GM10248 (cell line): Measurements from ENCODE around the gene UBE2L5.

ENCODE experiments used
- CTCF ChIA-PET: fragments of 300-600 bp; sonication (Branson Sonifier 250); formaldehyde crosslinking; extraction: SDS; loops from one replicate; lab custom pipeline; 2021; ENCODE audit warnings: antibody characterized with exemption; lab: Yijun Ruan, JAX
- POLR2A ChIA-PET: fragments of 350-650 bp; sonication (Branson Sonifier 250); formaldehyde crosslinking; extraction: SDS; loops from one replicate; lab custom pipeline; 2020; ENCODE audit warnings: antibody characterized with exemption; lab: Yijun Ruan, JAX
- DNase-seq: peaks from one replicate; pipeline ENCODE4 v3.0.0; 2012; ENCODE audit errors: extremely low spot score
- TF ChIP-seq, protein P1 (sequence below): IDR thresholded peaks from 2 replicates; pipeline ENCODE4 v1.5.1; 2012; ENCODE audit warnings: mild to moderate bottlenecking, low read depth; ENCODE audit errors: extremely low read depth, missing control alignments, control extremely low read depth

The UBE2L5 gene

DNA sequence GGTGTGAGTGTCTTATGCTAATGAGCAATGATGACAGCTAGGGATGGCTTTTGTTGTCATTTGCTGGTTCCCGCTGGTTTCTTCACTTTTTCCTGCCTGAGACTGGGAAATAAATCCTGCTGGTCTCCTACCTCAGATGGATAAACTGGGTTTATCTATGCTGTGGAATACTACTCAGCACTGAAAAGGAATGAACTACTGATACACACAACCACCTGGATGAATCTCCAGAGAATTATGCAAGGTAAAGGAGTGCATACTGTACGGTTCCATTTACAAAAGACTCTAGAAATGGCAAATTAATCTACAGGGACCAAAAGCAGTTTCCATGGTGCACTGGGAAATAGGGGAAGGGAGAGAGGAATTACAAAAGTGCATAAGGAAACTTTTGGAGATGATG is 41.2 kb upstream of the UBE2L5 start:
- POLR2A ChIA-PET: no interaction called here
- TF ChIP-seq, protein P1, sequence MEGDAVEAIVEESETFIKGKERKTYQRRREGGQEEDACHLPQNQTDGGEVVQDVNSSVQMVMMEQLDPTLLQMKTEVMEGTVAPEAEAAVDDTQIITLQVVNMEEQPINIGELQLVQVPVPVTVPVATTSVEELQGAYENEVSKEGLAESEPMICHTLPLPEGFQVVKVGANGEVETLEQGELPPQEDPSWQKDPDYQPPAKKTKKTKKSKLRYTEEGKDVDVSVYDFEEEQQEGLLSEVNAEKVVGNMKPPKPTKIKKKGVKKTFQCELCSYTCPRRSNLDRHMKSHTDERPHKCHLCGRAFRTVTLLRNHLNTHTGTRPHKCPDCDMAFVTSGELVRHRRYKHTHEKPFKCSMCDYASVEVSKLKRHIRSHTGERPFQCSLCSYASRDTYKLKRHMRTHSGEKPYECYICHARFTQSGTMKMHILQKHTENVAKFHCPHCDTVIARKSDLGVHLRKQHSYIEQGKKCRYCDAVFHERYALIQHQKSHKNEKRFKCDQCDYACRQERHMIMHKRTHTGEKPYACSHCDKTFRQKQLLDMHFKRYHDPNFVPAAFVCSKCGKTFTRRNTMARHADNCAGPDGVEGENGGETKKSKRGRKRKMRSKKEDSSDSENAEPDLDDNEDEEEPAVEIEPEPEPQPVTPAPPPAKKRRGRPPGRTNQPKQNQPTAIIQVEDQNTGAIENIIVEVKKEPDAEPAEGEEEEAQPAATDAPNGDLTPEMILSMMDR: no peak
- DNase-seq: no peak
- CTCF ChIA-PET: no interaction called here

DNA sequence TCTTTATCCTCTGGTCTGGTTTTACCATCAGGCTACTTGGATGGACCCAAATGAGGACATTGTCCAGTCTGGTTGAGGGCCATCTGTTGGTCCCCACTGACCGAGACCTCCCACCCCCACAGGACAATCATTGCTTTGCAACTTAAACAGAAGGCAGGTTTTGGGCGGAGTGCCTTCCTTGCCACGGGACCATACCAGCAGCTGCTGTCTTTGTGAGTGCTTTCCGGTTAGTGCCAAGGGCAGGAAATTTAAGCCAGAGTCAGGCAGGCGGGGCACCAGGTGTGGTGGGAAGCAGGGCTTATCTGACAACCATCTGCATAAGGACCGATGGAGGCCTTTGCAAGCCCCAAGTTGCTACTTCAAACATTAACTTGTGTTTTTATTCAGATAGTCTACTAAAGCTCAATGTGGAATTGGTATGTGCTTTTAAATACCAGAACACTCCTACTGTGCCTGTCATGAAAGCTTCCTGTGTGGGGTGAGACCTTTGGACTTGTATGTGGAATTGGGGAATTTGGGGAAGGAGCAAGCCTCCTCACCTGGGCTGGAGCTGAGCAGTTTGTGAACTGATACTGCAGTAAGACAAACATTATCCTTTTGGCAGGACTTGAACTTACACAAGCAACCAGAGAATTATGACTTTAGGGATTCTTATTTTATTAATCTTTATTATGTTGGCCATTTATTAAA is 39.3 kb upstream of the UBE2L5 start:
- TF ChIP-seq, protein P1: no peak
- no peak for DNase-seq
- POLR2A ChIA-PET: no interaction called here
- CTCF ChIA-PET: interaction anchor here (1.0 to 1.2 kb wide), 5 partner anchors 10 to 250 kb away, joined by 3 to 5 read pairs (median 3); no protein-coding TSS in a partner anchor

DNA sequence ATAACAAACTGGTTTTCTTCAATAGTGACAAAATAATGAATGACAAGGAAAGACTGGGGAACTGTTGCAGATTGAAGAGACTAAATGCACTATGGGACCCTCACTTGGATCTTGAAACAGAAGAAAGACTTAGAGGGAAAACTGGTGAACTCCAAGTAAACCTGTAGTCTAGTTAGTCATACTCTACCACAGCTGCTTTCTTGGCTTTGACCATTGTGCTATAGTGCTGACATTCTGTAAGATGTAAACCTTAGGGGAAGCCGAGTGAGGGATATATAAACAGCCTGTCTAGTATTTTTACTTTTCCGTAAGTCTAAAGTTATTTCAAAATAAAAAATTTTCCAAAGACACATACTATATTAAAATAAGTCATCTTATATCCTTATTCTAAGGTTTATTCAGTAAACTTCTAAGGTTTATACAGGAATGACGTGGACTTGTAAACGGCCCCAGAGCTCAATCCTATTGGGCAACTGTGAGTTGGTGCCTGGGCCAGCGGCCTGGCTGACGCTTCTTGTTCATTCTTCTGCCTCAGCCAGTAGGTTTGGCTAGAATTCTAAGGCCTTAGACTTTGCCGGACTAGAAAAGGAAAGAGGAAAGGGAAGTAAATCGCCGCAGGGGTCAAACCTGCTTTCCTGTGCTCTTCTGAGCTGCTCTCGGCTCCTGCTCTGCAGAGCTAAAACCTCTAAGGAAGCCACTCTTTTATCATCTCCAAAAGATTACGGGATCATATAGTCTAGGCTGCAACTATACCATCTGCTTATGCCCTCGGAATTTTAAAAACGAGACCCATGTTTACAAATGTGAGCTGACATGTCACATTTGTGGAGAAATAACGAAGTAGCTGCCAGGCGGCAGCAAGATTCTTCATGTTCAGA is 33.6 kb upstream of the UBE2L5 start:
- ChIA-PET CTCF (interaction anchor here (1.3 to 2.2 kb wide), 4 partner anchors 10 to 19 kb away, joined by 4 to 9 read pairs (median 6); no protein-coding TSS in a partner anchor), POLR2A (no interaction called here)
- no peak for DNase-seq
- TF ChIP-seq, protein P1: no peak

DNA sequence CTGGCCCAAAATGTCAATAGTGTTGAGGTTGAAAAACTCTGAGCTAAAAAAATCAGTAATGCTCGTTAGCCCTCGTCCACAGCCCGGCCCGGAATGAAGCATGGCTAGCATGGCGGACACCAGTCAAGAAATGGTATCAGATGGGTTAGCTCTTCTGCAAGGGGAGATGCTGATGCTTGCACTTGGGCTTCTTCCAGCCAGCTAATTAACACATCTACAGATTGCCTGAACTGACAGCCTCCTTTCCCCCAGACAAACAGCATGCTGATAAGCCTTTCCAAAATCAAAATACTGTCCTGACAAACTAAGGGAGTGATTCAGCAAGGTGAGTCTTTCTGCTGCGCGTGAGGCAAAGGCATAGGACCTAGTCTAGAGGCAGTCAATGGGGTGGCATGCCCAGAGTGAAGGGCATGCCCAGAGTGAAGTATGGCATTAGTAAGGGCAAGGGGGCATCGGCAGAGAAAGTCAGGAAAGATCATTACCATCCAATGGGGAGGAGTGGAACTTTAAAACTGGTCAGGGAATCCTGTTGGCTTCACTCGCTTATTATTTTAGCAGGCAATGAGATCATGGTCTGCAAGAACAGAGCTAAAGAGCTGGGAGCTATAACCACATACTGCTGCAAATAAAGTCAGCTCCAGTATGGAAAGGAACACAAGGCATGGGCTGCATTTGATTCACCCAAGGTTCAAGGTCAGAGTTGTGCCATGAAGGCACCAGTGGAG is 30.2 kb upstream of the UBE2L5 start:
- TF ChIP-seq, protein P1: no peak
- no peak for DNase-seq
- ChIA-PET POLR2A (no interaction called here), CTCF (interaction anchor here (0.9 to 5.6 kb wide), 5 partner anchors 13 to 81 kb away, joined by 3 to 25 read pairs (median 4); no protein-coding TSS in a partner anchor)

DNA sequence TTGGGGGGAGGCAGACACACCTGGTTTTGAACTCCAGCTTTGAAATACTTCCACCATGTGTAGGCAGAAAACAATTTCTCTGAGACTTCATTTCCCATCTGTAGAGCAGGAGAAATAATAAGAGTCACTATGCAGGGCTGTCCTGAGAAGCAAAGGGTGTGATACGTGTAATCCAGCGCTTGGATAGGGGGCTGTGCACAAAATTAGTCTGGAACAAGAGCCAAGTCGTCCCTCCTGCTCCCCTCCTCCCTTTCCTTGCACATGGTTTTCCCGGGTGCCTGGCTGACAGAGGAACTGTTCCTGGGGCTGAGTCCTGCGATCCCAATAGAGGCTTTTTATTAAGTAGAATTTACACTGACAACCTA is 29.6 kb upstream of the UBE2L5 start:
- ChIA-PET CTCF (interaction anchor here (0.9 to 5.6 kb wide), 5 partner anchors 12 to 82 kb away, joined by 3 to 25 read pairs (median 4); no protein-coding TSS in a partner anchor), POLR2A (no interaction called here)
- TF ChIP-seq, protein P1: no peak
- no peak for DNase-seq

DNA sequence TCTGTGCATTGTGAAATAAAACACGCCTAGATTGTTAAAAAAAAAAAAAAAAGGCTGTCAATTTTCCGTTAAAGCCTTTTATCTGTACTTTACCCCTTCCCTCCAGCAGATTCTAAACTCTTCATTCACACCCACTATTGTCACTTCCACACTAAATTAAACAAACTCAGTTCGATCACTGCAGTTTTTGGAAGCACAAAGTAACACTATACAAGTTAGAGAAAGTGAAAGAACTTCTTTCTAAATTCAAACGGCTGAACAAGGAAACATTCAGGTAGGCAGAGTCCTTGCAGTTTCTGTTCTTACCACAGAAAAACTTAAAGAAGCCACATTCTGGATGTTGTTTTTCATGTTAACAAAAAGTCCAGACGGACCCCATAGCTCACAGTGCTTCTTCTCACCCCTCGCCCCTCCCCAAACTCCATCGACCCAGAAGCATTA is 27.5 kb upstream of the UBE2L5 start:
- TF ChIP-seq, protein P1: no peak
- DNase-seq: peak; percentile 58
- POLR2A ChIA-PET: no interaction called here
- CTCF ChIA-PET: interaction anchor here (0.6 to 5.6 kb wide), 9 partner anchors 10 to 282 kb away, joined by 3 to 25 read pairs (median 4); no protein-coding TSS in a partner anchor
